CD4-positive, alpha-beta T cell treated with Interleukin-4 for 4 hours (primary cell): ENCODE measurements around the gene ANKS1A.

Experiments
- DNase-seq: peaks from one replicate; pipeline ENCODE4 v3.0.0-alpha.2; 2020

ANKS1A gene

DNA sequence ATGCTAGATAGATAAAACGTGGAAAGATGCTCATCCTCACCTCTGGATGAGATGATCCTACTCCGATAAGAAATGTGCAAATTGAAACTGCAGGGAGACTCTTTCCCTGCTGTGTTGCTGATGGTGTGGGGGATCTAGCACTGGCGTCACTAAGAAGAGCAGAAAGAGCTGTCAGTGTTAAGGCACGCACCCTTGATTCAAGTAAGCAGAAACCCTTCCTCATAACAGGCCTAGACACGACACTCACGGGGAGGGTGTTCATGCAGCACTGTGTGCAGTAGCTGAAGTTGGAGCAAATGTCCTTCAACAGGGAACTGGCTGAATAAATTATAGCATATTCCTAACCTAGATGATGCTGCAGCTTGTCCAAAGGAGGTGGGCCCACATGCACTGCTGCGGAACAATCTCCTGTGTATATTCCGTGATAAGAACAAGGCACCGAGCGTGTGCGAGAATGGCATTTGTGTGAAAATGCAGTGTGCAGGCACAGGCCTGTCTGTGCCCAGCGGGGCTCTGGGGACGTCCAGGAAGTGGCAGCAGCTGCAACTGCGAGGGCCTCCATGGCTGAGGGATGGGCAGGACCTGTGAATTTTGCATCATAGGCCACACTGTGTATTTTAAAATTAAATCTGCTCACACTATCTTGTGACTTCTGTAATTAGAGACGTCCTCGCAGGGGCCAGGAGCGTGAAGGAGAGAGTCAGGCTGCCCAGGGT is 188.1 kb downstream of the ANKS1A start:
- no peak for DNase-seq

DNA sequence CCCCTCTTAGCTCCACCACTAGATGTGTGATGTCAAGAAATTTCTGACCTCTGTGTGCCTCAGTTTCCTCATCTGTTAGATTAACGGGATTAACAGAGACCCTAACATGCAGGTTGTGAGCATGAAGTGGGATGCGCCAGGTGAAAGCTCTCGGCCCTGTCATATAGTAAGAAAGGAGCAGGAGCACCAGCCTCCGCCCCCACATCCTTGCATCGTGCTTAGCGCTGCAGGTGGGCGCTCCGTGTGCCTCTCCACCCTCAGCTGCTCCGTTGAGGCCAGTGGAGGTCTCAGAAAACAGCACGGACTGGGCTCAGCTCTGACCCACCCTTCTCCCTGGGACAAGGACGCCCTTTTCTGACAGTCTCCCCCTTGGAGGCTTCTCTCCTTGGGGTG is 188.7 kb downstream of the ANKS1A start:
- DNase-seq = no peak

- DNase-seq = no peak
Observed at GRCh38 chr6:35078226-35078850, 189.3 kb downstream of the ANKS1A start.

- DNase-seq = no peak
Observed at GRCh38 chr6:35078896-35079295, 189.8 kb downstream of the ANKS1A start.

DNA sequence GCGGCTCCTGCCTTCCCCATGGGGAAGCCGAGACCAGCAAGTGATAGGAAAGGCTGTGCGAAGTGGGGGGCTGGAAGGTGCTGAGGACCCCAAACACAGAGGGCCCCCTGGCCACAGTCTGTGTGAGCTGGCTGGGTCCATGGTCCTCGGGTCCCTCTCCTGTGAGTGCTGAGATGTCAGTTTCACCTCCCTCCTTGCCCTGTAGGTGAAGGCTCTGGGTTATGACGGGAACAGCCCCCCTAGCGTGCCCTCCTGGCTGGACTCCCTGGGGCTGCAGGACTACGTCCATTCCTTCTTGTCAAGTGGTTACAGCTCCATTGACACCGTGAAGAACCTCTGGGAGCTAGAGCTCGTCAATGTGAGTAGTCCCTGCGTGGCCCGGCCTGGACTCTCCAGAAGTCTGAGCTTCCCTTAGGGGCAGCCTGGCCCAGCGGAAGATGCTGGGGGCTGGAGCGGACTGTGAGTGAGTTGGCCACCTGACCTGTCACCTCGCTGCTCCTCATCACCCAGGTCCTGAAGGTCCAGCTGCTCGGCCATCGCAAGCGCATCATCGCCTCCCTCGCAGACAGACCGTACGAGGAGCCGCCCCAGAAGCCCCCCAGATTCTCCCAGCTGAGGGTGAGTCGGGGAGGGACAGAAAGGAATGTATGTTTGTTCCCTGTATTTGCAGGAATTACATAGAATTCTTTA is 190.4 kb downstream of the ANKS1A start:
- DNase-seq = no peak

DNA sequence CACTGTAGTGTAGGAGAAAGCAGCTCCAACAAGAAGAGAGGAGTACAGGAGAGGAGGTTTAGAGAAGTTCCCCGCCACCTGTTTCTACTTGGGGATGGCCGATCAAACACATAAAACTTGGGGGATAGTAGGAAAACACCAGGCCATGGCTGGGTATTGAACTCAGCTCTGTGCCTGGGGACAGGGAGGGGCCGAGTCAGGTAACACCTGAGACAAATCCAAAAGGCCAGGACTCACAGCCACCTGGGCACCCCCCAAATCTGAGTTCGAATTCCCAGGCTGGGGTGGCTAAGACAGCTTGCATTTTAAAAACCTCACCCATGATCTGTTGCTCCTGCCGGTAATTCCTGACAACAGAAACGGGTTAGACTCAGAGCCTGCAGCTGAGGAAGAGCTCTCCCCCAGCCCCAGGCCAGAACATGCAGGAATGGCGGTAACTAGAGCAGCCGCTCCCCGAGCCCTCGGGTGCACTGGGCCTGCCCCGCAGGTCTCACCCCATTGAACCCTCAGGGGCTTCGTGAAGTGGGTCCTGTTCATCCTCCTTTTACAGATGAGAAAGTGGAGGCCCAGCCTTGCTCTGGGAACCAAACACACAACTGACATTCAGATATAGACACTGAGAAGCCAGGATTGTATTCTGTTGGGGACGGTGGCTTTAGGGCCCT is 191.1 kb downstream of the ANKS1A start:
- DNase-seq = no peak

DNA sequence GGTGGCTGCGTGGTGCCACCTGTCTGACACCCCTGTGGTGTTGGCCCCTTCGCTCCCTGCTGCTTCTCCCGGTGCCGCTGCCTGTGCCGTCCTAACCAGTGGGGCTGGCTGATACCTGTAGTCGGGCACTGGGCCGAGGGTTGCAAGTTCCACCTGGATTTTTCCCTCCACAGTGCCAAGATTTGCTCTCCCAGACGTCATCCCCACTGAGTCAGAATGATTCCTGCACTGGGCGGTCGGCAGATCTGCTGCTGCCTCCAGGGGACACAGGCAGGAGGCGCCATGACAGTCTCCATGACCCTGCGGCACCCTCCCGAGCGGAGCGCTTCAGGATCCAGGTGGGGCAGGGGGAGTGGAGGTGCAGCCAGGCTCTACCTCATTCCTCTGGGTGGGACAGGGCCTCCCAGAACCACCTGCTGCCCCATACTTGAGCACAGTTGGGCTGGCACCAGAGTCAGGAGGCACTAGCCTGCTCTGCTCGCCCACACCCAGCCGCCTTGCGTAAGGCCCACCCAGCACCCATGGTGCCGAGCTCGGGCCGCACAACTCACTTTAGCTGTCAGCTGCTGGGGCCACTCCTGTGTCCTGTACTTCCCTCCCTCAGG is 191.9 kb downstream of the ANKS1A start:
- DNase-seq = no peak

DNA sequence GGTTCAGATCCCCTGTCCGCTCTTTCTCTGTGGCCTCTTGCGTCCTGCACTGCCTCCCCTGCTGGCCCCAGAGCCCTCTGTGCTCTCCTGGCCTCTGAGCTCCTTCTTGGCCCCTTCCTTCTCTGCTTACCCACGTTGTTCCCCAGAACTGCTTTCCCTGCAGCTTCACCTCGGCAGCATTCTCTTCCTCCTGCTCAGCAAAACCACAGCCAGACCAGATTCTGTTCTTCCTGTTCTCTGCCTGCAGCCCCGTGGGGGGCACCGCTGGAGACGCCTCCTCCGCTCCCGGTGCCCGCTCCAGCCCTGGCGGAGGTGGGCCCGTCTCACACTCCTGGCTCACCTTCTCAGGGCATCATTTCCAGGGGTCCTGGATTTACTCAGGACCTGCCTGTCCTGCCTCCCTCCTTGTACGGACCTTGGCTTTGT is 192.4 kb downstream of the ANKS1A start:
- no peak for DNase-seq

GRCh38 chr6:35082046-35082732 is 193.1 kb downstream of the ANKS1A start:
- no peak for DNase-seq

- DNase-seq = no peak
Observed at GRCh38 chr6:35082733-35083403, 193.8 kb downstream of the ANKS1A start.

DNA sequence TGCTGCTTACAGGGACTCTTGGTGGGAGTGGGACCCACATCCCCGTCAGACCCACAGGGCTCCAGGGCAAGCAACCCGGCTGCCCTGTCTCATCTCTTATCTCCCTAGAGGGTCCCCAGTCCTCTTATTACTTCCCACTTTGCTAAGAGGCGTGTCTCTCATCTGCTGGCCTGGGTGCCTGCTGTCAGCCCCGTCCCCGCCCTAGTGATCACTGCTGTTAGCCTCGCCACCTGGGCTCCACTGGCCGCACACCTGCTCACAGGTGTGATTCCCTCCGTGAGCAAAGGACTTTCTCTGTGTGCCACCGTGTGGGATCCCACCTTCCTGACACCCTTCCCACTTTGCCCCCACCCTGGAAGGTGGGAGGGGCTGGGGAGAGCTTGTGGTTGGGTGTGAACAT is 194.5 kb downstream of the ANKS1A start:
- DNase-seq = no peak

DNA sequence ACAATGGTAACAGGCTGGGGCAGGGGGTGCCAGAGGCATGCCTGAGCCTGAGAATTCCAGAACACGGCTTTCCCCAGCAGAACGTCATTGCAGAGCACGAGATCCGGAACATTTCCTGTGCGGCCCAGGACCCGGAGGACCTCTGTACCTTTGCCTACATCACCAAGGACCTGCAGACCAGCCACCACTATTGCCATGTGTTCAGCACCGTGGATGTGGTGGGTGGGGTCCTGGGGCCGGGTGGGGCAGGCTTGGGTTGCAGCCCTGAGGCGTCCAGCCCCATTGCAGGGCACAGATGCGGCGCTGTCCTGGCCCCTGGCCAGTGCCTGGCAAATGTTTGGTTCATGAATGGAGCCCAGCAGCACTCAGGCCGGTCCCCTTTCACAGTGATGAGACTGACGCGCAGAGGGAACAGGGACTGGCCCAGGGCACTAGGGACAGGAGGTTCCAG is 195.0 kb downstream of the ANKS1A start:
- no peak for DNase-seq

GRCh38 chr6:35084511-35085203 is 195.6 kb downstream of the ANKS1A start:
- no peak for DNase-seq

- DNase-seq = no peak
Observed at GRCh38 chr6:35085359-35086281, 196.6 kb downstream of the ANKS1A start.

DNA sequence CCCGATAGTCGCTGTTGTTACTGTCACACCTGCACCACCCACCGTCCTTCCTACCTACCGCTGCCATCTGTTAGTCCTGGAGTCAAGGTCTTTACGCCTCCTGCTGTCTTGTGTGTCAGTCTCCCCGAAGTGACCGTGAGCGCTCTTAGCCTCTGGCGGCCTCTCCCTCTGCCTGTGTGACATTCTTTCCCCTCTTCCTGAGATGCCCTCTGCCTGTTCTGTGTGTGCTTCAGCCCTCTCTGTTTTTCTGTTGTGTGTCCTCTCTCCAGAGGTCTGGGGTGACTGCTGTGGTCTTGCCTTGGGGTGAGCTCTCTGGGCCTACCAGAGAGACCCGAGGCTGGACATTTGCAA is 197.2 kb downstream of the ANKS1A start:
- DNase-seq = no peak

- DNase-seq = no peak
Observed at GRCh38 chr6:35086636-35087360, 197.7 kb downstream of the ANKS1A start.

DNA sequence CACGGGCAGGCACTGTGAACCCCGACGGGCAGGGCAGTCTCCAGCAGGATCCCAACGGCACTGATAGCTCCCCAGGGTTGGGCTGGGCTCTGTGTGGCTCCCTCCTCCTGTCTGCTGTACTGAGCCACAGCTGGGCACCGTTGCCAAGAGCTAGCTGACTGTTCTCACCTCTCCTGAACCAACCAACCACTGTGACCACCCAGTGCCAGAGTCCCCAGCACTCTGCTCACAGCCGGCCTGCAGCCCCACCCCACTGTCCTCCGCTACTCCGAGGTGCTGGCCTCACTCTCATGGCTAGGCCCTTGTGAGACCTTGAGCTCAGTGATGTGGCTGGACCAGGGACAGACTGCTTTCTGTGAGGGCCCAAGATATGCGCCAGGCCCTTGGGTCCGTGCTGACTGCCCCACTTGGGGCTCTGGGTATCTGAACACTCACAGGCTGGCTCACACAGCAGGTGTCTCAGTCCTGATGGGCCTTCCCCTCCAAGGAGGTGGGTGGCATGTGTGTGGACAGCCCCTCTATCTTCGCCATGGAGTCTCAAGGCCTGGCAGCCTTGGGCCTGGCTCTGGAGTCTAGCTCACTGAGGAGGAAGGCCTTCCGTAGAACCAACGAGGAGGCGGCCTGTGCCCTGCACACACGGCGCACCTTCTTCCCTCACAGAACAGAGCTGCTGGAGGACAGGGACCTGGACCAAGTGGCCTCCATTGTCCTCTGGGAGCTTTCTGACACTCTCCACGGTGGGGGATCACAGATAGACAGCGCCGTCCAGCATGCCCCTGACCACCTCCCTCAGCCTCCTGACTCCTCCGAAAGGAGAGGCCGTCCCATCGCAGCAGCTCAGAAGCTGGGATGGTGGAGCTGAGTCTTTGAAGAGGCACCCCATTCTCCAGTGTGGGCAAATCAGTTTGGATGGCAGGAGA is 198.6 kb downstream of the ANKS1A start:
- DNase-seq = no peak
